Measurements from ENCODE around the gene CITED1.

DNA sequence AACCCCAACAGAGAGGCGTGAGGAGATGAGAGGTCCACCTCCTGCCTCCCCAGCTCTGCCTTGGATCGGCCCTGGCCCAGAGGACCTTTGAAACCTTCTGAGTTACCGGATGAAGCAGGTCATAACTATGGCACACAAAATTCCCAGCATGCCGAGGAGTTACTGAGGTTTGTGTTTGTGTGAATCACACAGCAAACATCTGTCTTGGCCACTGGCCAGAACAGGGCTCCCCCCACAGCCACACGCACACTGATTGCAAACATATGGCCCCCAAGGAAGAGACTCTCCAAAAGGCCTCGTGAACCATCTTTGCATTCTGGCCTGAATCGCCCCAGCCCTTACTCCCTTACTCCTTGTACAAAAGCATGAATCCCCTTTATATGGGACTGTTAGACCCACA is 47.5 kb downstream of the CITED1 start:
- TF ChIP-seq, protein P1, sequence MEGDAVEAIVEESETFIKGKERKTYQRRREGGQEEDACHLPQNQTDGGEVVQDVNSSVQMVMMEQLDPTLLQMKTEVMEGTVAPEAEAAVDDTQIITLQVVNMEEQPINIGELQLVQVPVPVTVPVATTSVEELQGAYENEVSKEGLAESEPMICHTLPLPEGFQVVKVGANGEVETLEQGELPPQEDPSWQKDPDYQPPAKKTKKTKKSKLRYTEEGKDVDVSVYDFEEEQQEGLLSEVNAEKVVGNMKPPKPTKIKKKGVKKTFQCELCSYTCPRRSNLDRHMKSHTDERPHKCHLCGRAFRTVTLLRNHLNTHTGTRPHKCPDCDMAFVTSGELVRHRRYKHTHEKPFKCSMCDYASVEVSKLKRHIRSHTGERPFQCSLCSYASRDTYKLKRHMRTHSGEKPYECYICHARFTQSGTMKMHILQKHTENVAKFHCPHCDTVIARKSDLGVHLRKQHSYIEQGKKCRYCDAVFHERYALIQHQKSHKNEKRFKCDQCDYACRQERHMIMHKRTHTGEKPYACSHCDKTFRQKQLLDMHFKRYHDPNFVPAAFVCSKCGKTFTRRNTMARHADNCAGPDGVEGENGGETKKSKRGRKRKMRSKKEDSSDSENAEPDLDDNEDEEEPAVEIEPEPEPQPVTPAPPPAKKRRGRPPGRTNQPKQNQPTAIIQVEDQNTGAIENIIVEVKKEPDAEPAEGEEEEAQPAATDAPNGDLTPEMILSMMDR (IDR thresholded peaks at IDR 0.05) = no peak
- TF ChIP-seq POLR2A (IDR thresholded peaks at IDR 0.05) (no peak), EP300 (IDR thresholded peaks at IDR 0.05) (no peak)
